HepG2 (cell line): ENCODE data around the gene NDRG2. TPM values are rescaled to one million over a fixed set of nuclear protein-coding genes. Genes with fewer than 3 reads are reported as not detected.

ENCODE experiments used
- BATF2 ChIP-seq: sonication (generic); formaldehyde crosslinking; IDR thresholded peaks from 2 replicates; pipeline ENCODE4 v1.8.0; 2022; ENCODE audit warnings: mild to moderate bottlenecking, missing genetic modification reagents, moderate library complexity
- ELF1 ChIP-seq: sonication (generic); formaldehyde crosslinking; IDR thresholded peaks from 2 replicates; pipeline ENCODE4 v1.4.0; 2020; ENCODE audit warnings: missing genetic modification reagents
- HNRNPUL1 ChIP-seq: fragments of 200-400 bp; formaldehyde crosslinking; IDR thresholded peaks from 2 replicates; pipeline ENCODE4 v1.6.1; 2017; ENCODE audit warnings: low read depth, mild to moderate bottlenecking, low read length, moderate library complexity
- KDM4B ChIP-seq: sonication (generic); formaldehyde crosslinking; IDR thresholded peaks from 2 replicates; pipeline ENCODE4 v1.4.0; 2020; ENCODE audit warnings: missing genetic modification reagents
- SIX4 ChIP-seq: sonication (generic); formaldehyde crosslinking; IDR thresholded peaks from 2 replicates; pipeline ENCODE4 v1.4.0; 2020; ENCODE audit warnings: missing genetic modification reagents
- TARDBP ChIP-seq: sonication (generic); formaldehyde crosslinking; IDR thresholded peaks from 2 replicates; pipeline ENCODE4 v1.8.0; 2022; ENCODE audit warnings: mild to moderate bottlenecking, missing genetic modification reagents
- TOPORS ChIP-seq: sonication (generic); formaldehyde crosslinking; IDR thresholded peaks from 2 replicates; pipeline ENCODE4 v1.8.0; 2023; ENCODE audit warnings: mild to moderate bottlenecking, missing genetic modification reagents
- ZC3H13 ChIP-seq: sonication (generic); formaldehyde crosslinking; IDR thresholded peaks from 2 replicates; pipeline ENCODE4 v1.8.1; 2023; ENCODE audit warnings: mild to moderate bottlenecking, missing genetic modification reagents, moderate library complexity
- ZNF30 ChIP-seq: sonication (generic); formaldehyde crosslinking; IDR thresholded peaks from 2 replicates; pipeline ENCODE4 v1.5.0; 2020; ENCODE audit warnings: mild to moderate bottlenecking, missing genetic modification reagents
- ZNF468 ChIP-seq: sonication (generic); formaldehyde crosslinking; IDR thresholded peaks from 2 replicates; pipeline ENCODE4 v1.8.0; 2022; ENCODE audit warnings: mild to moderate bottlenecking, moderate library complexity, missing genetic modification reagents
- ZNF704 ChIP-seq: sonication (generic); formaldehyde crosslinking; IDR thresholded peaks from 2 replicates; pipeline ENCODE4 v1.8.1; 2023; ENCODE audit warnings: mild to moderate bottlenecking, inconsistent platforms, moderate library complexity, missing genetic modification reagents, borderline replicate concordance
- ZNF710 ChIP-seq: sonication (generic); formaldehyde crosslinking; IDR thresholded peaks from 2 replicates; pipeline ENCODE4 v1.5.0; 2020; ENCODE audit warnings: mild to moderate bottlenecking, missing genetic modification reagents, borderline replicate concordance
- polyA plus RNA-seq, 8 experiments: library from polyadenylated mRNA; depleted of rRNA in 3 of 8; stranded (reverse) in 7 of 8; unstranded in 1 of 8; fragments of >200 nt; fragmentation: Illumina TruSeq in 4 of 8; extraction: Trizol in 4 of 8; gene quantifications; 2 replicates each; pipeline versions ENCODE4 v1.2.1 to v1.2.3, GENCODE V29; 2011 to 2016; ENCODE audit warnings: low read depth in 4 of 8, missing spikeins in 1 of 8, mixed read lengths in 1 of 8; ENCODE audit not compliant: insufficient read depth in 1 of 8
- total RNA-seq, 5 experiments: library from RNA; depleted of rRNA; stranded (reverse); fragments of >200 nt; fragmentation: Illumina TruSeq; extraction: Trizol; gene quantifications; 2 replicates each; pipeline ENCODE4 v1.2.3, GENCODE V29; 2016; ENCODE audit warnings: low read depth in 1 of 5
- TF ChIP-seq, protein P1 (sequence below): sonication (generic); formaldehyde crosslinking; IDR thresholded peaks from 2 replicates; pipeline ENCODE4 v1.5.1; 2020; ENCODE audit warnings: mild to moderate bottlenecking, missing genetic modification reagents
- TF ChIP-seq, protein P2 (sequence below): IDR thresholded peaks from 2 replicates; pipeline ENCODE4 v1.6.1; 2016; ENCODE audit warnings: missing biosample characterization, missing genetic modification reagents, low read depth
- TF ChIP-seq, protein P3 (sequence below): sonication (generic); formaldehyde crosslinking; IDR thresholded peaks from 2 replicates; pipeline ENCODE4 v1.5.0; 2020; ENCODE audit warnings: missing genetic modification reagents, mild to moderate bottlenecking, borderline replicate concordance
- TF ChIP-seq, protein P4 (sequence below): sonication (generic); formaldehyde crosslinking; IDR thresholded peaks from 2 replicates; pipeline ENCODE4 v1.4.0; 2020; ENCODE audit warnings: missing genetic modification reagents

Gene NDRG2
- total and polyA plus RNA-seq, 2 of the 13 experiments (the other 11 are each of a cell fraction or from before 2014, with no cell fraction given): 27.2 to 189 TPM

DNA sequence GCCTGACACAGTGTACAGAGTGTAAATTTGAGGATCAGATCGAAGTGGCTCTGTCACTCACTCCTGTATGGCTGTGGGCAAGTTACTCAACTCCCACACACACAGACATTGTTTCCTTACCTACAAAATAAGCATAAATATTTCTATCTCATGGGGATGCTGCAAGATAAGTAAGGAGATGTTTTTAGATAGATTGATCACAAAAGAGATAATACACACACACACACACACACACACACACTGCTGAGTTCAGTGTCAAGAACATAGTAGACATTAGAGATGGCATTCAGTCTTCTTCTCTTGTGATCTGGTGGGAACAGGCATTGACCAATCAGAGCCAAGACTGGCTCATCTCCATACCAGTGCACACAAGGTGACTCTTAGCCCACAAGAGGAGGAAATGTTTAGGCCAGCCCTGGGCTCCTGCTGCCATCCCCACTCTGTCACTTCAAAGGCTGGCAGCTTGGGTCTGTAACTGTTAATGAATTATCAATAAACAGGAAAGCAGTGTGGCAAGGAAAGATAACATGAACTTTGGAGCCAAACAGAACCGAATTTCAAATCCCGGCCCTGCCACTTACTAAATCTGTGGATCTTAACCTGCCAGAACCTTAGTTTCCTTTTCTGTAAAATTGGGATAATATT, 29.4 kb upstream of the NDRG2 start (continued):
- TF ChIP-seq, protein P1, sequence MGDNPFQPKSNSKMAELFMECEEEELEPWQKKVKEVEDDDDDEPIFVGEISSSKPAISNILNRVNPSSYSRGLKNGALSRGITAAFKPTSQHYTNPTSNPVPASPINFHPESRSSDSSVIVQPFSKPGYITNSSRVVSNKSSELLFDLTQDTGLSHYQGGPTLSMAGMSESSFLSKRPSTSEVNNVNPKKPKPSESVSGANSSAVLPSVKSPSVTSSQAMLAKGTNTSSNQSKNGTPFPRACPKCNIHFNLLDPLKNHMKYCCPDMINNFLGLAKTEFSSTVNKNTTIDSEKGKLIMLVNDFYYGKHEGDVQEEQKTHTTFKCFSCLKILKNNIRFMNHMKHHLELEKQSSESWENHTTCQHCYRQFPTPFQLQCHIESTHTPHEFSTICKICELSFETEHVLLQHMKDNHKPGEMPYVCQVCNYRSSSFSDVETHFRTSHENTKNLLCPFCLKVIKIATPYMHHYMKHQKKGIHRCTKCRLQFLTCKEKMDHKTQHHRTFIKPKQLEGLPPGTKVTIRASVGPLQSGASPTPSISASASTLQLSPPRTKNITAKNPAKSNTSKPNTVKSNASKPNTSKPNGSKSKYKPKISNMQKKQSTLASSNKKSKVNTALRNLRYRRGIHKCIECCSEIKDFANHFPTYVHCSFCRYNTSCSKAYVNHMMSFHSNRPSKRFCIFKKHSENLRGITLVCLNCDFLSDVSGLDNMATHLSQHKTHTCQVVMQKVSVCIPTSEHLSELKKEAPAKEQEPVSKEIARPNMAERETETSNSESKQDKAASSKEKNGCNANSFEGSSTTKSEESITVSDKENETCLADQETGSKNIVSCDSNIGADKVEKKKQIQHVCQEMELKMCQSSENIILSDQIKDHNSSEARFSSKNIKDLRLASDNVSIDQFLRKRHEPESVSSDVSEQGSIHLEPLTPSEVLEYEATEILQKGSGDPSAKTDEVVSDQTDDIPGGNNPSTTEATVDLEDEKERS (CRISPR knock-in tag): peak; percentile 88; the same call in 1 of the 2 replicates
- TF ChIP-seq BATF2 (CRISPR knock-in tag) (no peak), ZNF710 (CRISPR knock-in tag) (peak; percentile 93; the same call in 1 of the 2 replicates), TARDBP (CRISPR knock-in tag) (peak; percentile 95), ZNF704 (CRISPR knock-in tag) (no peak), ZNF468 (no peak), KDM4B (CRISPR knock-in tag) (peak; percentile 78; the same call in 1 of the 2 replicates), ZNF30 (CRISPR knock-in tag) (no peak), ZC3H13 (no peak), SIX4 (peak; percentile 55), TOPORS (no peak), ELF1 (CRISPR knock-in tag) (peak; percentile 67; the same call in 1 of the 2 replicates), HNRNPUL1 (no peak)
- TF ChIP-seq, protein P2, sequence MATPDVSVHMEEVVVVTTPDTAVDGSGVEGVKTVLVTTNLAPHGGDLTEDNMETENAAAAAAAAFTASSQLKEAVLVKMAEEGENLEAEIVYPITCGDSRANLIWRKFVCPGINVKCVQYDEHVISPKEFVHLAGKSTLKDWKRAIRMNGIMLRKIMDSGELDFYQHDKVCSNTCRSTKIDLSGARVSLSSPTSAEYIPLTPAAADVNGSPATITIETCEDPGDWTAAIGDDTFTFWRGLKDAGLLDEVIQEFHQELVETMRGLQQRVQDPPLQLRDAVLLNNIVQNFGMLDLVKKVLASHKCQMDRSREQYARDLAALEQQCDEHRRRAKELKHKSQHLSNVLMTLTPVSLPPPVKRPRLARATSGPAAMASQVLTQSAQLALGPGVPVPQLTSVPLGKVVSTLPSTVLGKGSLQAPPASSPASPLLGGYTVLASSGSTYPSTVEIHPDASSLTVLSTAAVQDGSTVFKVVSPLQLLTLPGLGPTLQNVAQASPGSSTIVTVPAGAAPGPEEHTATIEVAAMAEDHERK (CRISPR knock-in tag): no peak
- TF ChIP-seq, protein P3, sequence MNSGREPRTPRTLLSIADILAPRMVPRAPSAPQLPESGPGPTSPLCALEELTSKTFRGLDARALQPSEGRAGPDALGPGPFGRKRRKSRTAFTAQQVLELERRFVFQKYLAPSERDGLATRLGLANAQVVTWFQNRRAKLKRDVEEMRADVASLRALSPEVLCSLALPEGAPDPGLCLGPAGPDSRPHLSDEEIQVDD: no peak
- TF ChIP-seq, protein P4, sequence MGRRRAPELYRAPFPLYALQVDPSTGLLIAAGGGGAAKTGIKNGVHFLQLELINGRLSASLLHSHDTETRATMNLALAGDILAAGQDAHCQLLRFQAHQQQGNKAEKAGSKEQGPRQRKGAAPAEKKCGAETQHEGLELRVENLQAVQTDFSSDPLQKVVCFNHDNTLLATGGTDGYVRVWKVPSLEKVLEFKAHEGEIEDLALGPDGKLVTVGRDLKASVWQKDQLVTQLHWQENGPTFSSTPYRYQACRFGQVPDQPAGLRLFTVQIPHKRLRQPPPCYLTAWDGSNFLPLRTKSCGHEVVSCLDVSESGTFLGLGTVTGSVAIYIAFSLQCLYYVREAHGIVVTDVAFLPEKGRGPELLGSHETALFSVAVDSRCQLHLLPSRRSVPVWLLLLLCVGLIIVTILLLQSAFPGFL (CRISPR knock-in tag): no peak
